Stimulated activated CD4-positive, alpha-beta T cell treated with anti-CD3 and anti-CD28 coated beads, Interleukin-15, amount 100 ng/mL, for 24 hours (primary cell): Measurements from ENCODE around the gene COL1A2.

Experiments used
- DNase-seq: peaks from one replicate; pipeline ENCODE4 v3.0.0-alpha.2; 2020

COL1A2 gene

DNA sequence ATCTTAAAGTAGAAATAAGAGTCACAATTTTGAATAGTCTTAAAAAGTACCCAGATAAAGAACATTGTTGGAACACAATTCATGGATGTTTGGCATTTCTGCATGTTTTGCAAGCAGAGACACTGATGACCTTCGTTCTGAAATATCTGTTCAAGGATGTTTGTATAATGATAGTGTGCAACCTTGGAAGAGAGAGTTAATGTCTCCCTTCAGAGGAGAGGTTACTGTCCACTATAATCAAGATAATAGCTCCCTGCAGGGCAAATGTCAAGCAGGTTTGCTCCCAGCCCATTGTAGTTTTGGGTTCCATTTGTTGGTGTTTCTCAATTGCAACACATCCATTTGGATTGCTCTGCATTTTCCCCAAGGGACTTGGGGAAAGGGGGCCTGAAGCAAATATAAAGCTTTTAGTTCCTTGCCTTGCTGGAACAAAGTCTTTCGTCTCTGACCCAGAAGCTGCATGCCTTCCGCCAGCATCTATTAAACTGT is 45.2 kb downstream of the COL1A2 start:
- DNase-seq = no peak

DNA sequence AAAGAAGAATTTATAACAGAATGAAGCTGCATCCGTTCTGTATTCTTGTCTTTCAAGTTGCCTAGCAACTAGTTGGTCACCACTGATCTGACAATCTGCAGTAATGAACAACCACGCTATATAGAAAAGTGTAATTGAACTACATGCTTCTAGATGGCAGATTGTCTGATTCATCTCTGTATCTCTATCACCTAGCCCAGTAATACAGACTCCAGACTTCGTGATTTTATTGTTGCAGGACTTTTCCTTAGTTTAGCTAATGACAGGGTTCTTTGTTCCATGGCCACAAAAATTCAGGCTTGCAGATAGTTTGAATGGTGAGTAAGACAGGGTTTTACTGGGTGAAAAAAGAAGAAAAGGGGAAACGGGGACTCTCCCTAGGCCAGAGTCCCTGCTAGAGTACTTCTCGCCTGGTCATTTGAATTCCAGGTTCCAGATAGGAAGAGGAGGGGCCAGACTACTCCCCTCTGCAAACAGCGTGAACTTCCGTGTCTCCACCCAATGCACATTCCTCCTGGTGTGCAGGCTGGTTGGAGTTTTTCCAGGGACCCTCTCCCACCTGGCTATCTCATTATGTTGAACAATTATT is 45.9 kb downstream of the COL1A2 start:
- DNase-seq = no peak

DNA sequence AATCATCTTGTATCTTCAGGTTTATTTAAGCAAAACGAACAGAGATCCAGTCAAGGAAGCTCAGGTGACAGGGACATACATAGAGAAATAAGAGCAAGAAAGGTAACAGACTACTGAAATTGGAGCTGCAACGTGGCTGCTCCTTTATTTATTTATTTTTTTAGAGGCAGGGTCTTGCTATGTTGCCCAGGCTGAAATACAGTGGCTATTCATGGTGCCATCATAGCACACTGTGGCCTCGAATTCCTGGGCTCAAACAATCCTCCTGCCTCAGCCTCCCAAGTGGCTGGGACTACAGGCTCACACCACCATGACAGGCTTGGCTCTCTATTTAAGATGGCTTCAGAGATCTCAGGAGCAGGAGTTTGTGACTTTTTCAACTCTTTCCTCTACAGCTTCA is 46.4 kb downstream of the COL1A2 start:
- DNase-seq = no peak

DNA sequence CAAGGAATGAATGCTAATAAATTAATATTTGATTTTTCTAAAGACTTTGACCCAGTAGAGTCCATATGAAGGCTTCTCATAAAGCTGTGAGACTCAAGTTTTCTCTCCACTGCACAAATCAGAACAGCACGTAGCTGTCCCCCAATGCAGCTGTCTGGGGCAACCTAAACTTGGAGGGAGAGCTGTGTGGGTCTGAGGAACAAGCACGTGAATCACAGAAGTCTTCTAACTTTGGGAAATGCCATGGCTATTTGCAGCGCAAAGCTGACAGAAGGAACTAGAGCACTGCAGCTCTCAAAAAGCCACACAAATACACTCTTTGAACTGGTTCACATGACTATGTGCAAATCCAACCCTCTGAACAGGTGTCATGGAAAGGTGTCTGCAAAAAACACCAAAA is 47.9 kb downstream of the COL1A2 start:
- no peak for DNase-seq

DNA sequence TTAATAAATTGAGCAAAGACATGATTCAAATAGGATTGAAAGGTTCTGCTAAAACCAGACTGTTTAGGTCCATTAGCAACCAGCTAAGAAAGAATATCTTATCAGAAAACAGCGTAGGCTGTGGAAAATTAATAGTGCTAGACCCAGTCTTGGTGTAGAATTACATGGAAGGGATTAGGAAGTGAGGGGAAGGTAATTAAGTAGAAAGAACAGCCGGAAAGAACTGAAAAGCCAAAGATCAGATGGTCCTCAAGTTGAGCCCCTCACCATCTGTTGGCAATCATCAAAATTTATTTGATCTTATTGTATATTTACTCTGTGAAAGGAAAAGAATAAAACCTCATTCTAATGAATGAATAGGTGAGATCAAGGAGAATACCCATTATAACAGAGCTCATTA is 50.1 kb downstream of the COL1A2 start:
- no peak for DNase-seq

DNA sequence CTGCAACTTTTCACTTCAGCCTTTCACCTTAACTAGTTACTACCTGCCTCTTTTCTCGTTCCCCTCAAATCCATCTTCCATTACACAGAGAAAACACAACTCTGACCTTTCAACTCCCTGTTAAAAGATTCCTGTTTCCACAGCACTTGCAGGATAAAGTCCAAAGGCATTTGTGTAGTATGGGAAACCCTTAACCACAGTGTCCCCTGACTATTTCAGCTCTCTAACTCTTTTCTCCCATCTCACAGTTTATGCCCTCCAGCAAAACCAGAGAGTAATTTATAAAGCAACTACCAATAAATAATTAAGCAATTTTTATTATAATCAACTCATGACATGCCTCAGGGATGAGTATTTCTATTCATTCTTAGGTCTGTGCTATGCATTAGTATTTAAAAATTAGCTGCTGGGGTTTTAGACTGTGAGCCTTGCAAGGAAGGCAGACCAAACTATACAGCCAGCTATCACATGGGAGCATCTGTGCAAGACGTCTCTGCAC is 51.0 kb downstream of the COL1A2 start:
- DNase-seq = no peak

DNA sequence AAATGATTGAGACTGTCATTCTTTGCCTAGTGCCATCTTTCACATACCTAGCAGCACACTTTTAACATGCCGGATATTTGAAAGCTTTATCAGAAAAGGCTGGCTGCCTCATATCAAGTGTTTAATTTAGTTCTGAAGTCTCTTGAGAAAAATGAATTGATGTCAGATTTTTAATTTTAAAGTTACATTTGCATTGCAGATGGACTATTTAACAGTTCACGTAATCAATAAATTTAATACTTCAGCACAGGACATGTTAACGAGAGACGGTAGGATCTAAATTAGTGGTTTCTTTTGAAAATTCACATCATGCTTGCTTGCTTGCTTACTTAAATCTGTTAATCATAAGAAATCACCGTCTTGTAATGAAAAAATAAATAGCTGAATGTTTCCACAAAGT is 51.6 kb downstream of the COL1A2 start:
- DNase-seq = no peak

DNA sequence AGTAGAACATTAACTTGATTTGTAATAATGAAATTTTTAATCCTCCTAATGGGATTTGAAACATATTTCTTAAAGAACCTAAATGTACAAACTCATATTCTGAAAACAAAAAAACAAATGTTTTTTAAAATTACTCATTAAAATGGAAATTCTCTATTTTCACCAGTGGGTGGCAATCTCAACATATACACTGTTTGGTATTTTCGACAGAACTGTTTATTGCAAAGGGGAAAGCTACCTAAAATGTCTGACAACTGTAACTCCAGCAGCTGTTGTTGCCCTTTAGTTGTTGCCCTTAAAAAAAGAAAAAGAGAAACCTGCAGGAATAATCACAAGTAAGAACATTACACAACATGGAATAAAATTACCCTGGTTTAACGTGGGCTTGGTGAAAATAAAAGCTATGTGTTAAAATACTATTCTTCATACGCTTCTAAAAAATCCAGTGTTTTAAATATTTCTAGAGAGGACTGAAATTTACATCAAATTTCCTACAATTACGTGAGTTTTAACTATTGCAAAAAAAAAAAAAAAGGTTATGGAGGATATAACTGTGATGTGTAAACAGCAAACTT is 54.5 kb downstream of the COL1A2 start:
- DNase-seq = no peak

DNA sequence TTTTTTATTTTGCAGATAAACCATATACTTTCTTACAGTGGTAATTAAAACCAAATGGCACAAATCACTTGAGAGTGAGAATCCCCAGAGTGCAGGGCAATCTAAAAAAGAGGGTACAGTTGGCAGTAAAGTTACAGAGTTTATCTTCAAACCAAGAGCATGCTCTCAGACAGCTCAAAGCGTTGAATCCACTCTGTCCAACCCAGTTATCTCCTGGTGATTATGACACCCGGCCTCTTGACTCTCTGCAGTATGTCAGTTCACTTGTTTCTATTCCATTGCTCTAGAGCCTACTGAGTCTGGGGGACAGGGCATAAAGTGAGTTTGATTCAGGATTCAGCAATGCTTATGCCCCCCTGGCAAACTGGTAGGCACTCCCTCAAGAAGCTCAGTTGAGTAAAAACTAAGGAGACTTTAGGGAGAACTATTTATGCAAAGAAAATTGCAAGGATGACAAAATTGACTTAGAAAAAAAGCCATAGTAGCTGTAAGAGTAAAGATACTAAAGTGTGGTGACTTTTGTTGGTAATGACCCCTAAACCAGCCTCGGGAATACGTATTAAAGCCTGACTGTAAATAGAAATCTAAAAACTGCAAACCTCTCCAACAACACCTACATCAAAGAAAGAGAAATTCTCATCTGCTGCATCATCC is 55.5 kb downstream of the COL1A2 start:
- no peak for DNase-seq

DNA sequence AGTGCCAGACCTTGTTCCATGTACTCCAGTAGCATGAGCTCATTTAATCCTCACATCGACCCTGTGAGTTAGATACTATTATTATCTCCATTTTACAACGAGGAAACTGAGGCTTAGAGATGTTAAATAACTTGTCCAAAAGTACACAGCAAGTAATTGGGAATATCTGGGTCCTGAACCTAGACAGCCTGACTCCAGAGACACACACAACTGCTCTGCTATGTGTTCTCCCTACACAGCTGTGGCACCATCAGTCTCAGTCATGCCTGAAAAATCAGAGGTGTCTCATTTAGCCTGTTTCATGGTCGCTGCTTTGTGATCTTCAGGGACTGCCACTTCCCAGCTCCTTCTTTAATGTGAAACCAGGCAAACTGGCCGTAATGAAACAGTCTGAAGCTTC is 56.5 kb downstream of the COL1A2 start:
- DNase-seq = no peak

DNA sequence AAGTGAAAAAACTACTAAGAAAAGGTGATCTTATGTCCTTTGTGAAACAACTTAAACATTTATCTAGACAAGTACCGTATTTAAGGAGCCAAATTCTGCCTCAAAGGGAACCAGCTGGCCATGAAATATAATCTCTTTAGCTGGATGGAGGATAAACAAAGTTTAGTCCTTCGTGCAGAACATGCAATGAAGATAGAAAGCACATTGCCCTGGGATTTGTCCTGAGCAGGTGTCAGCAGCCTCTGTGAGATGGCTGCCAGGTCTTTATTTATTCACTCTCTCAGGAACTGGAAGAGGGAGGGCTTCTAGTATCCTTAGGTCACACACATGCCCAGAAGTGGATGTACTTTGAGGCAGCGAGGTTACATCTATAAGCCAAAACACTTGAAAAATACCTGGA is 57.5 kb downstream of the COL1A2 start:
- no peak for DNase-seq

DNA sequence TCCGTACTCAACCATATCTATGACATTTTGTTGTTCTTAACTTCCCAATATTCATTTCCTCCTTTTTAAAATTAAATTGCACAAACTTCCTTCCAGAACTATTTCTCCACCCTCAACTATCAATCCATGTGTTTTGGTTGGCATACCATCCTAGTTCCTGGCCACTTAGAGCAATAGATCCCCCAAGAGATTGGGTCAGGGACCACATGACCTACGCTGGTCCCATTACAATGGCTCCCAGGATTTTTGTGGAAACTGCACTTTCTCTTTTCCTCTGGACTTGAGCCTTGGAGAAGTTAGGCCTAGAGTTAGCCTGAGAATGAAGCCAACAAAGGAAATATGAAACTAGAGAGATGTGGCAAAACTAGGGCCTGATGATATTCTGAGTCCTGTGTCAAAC is 59.2 kb downstream of the COL1A2 start:
- DNase-seq = no peak

DNA sequence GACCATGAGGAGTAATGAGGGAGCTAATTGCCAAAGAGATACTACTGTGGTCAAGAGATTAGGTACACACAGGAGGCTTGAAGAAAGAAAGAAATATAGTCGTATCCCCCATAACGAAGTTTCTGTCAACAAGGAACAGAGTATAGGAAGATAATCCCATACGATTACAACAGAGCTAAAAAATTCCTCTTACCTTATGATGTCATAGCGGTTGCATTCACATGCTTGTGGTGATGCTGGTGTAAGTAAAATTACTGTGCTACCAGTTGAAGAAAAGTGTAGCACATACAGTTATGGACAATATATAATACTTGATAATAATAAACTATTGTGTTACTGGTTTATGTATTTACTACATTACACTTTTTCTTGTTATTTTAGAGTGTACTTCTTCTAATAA is 63.3 kb downstream of the COL1A2 start:
- no peak for DNase-seq

DNA sequence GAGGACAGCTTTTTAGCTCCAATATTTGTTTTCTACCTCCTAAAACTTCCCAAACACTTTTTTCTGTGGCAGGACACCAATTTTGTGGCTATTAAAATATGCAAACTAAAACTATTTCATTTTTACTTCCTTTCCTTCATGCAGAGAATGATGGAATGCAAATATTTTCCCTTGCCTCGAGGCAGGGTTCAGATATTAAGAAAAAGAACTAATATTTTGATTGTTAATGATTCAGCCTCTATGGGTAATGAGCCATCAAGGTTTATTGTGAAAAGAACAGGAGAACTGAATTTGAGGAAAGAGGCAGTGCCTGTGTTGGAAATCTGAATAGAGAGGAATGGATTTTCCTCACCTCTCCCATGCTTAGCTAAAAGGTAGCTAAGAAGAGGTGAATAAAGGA is 71.8 kb downstream of the COL1A2 start:
- no peak for DNase-seq

DNA sequence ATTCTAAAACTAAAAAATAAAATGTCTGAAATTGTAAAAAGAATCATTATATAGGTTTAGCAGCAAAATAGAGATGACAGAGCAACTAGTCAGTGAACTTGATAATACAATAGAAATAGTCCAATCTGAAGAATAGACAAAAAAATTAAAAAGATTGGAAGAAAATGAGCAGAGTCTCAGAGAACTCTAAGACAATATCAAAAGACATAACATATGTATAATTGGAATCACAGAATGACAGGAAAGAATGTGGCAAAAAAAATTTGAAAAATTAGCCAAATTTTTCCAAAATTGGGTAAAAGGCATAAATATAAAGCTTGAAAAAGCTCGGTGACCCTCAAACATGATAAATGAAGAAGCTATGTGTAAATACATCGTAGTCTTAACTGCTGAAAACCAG is 76.9 kb downstream of the COL1A2 start:
- no peak for DNase-seq

DNA sequence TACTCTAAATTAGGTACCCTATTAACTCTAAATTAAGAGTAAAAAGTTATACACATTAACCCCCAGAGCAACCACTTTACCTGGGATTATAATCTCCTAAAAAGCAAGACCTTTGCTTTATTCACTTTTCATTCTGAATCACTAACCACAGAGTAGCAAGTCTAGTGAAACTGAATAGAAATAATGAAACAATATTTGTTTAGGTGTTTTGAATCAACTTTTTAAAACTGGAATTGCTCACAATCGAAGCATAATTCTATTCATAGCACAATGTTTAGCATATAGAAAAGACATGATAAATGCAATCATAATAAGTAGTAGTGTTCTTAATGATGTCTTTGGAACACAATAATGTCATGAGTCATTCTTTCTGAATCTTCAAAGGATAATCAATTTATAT is 77.9 kb downstream of the COL1A2 start:
- no peak for DNase-seq

DNA sequence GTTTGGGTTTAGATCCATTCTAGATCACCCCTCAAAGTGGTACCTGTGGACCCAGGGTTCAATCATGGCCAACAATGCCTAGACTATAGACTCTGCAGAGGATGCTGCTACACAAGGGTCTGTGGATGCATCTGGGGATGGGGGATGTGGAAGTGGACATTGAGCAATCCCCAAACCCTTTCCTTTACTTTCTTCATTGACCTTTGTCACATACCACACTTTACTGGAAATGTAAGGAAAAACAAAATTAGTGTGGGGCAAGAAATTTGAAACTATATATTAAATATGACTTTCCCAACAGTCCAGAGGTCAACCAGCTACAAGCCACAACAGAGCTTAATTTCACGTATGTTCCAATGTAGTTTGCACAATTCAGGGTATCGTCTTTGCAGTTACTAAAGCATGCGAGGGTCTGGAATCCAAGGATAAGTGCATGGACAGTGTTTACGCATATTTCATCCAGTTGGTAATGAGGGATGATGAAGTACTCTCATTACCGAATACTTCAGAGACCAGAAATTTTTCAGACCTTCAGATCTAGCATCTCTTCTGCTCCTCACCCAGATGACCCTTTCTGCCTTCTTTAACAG is 81.7 kb downstream of the COL1A2 start:
- no peak for DNase-seq

DNA sequence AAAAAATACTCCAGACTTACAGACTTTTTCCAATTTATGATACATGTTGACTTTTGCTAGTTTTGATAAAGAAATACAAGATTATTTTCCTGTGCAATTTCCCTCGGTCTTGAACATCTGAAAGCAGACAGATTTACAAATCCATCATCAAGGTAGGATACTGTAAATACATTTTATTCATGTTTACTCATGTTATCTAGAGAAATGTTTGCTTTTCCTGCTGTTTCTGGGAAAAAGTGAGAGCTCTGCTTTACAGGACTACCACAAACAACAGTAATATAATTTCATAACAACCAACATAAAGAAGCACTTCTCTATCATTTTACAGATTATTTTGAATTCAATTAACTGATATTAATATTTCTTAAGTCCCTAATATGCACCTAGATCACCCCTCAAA is 83.2 kb downstream of the COL1A2 start:
- DNase-seq = no peak

DNA sequence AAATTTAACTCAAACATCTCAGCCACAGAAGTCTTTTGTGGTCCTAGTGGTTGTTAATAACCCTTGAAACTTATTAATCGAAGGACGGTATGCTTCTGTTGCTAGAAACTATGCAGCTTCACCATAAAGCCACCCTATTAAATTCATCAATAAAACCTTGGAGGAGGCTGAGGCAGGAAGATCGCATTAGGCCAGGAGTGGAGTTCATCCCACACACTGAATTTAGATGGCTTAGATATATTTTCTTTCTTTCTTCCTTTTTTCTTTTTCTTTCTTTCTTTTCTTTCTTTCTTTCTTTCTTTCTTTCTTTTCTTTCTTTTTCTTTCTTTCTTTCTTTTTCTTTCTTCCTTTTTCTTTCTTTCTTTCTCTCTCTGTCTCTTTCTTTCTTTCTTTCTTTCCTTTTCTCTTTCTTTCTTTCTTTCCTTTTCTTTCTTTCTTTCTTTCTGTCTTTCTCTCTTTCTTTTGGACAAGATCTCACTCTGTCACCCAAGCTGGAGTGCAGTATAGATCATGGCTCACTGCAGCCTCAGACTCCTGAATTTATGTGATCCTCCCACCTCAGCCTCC is 84.0 kb downstream of the COL1A2 start:
- no peak for DNase-seq
